Measurements from ENCODE around the gene CPAMD8. TPM values are rescaled to one million over a fixed set of nuclear protein-coding genes. Genes with fewer than 3 reads are reported as not detected.
"Not testable (repeated sequence)": the region's sequence is repeated elsewhere in the genome, so short reads cannot be mapped to it uniquely, and the experiment has no call there.

CPAMD8 gene
- total RNA-seq, 4 donors from 2014 or later = 2.8 to 18.3 (median 15.7) TPM

DNA sequence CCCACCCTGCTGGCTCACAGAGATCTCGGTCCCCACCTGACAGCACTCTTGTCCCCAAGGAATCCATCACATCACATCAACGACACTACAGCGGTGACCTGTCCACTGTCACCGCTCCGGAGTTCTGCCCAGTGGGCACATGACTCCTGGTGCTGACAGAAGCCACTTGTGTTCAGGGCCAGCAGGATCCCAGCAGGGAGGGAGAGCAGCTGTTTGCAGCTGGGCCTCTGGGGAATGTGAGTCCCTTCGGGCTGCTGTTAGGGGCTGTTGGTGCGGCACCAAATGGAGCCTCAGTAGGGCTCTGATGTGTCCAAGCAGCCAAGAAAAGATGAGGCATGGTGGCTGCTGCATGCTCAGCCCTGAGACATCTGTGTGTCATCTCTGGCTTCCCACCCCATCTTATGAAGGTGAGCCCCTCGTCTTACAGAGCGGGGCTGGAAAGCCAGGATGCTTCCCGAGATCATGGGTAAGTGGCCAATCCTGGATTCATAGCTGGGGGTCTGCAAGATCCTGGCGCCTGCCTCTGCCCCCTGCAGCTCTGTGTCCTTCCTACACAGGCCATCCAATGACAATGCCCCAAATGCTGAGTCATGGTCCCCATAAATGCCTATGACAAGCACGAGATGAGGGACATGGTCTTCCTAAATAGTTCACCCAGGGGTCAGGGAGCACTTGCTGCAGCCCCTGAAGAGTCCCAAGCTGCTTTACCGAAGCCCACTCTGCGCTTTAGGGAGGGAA is 81.8 kb downstream of the CPAMD8 start:
- no peak for TF ChIP-seq POLR2A (IDR thresholded peaks at IDR 0.05)
- Histone ChIP-seq H3K9me3 (no peaks in the 10 kb centered on the region), H3K27ac (no peak overlapping the region), H3K4me1 (no peaks in the 10 kb centered on the region), H3K27me3 (no peaks in the 10 kb centered on the region), H3K4me3 (no peak overlapping the region), H3K36me3 (no peaks in the 10 kb centered on the region)
- no peak for DNase-seq
- intact Hi-C loops (cut with DNase I; ENCODE audit: low total_unique reads) = no loop called here

DNA sequence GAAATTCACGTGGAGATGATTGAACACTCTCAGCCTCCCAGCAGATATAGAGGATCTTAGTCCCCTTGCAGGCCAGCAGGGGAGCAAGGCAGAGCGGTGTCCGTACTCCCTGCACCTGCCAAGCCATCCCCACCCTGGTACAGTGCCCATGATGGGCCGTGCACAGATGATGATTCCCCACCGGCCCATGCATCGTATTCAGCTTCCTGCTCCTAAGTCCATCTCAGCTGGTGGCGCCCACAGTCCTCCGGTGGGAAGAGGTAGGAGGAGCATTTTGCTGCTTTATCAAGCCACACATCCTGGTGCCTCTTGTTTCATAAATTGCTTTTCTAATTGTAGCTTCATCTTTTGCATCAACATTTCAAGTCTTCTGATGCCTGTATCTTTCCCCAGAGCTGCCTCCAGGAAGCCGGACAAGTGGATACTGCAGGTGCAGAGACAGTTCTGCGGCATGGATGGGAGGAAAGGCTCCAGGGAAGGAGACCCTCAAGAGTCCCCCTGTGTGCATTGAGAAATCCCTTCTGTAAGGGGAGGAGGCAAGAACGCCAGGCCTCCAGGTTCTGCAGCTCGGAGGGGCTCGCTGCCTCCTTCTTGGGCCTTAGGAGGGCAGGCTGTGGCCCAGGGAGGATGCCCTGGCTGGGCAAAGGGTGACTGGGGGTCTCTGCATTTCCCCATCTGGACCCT is 82.5 kb downstream of the CPAMD8 start:
- Histone ChIP-seq H3K4me1 (no peaks in the 10 kb centered on the region), H3K4me3 (no peak overlapping the region), H3K36me3 (no peaks in the 10 kb centered on the region), H3K27ac (no peak overlapping the region), H3K27me3 (no peaks in the 10 kb centered on the region), H3K9me3 (no peaks in the 10 kb centered on the region)
- DNase-seq = no peak
- no peak for TF ChIP-seq POLR2A (IDR thresholded peaks at IDR 0.05)
- TF ChIP-seq CTCF (IDR thresholded peaks at IDR 0.05) = no peak
- intact Hi-C loops (cut with DNase I; ENCODE audit: low total_unique reads) = no loop called here

- H3K9me3 ChIP-seq; H3K4me1 ChIP-seq; H3K4me3 ChIP-seq; H3K36me3 ChIP-seq; H3K27me3 ChIP-seq; intact Hi-C loops (cut with DNase I; ENCODE audit: low total_unique reads); DNase-seq; H3K27ac ChIP-seq: not testable (repeated sequence)
Measured at GRCh38 chr19:16943090-16943489, 83.5 kb downstream of the CPAMD8 start.

DNA sequence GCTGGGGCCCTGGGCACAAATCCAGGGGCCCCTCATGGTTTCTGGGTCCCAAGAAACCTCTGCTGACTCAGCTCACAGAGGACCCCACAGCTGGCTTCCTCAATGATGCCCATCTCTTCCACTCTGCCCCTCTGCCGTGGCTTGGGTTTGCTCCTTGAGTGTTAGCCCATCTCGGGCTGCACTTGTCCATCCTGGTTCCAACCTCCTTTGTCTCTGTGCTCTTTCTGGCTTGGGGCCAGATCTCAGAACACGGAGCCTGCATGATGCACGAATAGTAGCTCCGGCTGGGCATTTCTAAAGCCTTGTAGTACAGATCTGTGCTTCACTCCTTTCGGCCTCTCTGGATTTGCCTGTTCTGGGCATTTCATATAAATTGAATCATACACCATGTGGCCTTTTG is 84.0 kb downstream of the CPAMD8 start:
- H3K4me3 ChIP-seq = no peak overlapping the region
- DNase-seq = no peak
- TF ChIP-seq POLR2A (IDR thresholded peaks at IDR 0.05) (no peak), CTCF (IDR thresholded peaks at IDR 0.05) (no peak)
- H3K4me1 ChIP-seq = no peaks in the 10 kb centered on the region
- H3K36me3 ChIP-seq = no peaks in the 10 kb centered on the region
- H3K9me3 ChIP-seq = no peaks in the 10 kb centered on the region
- no peaks in the 10 kb centered on the region for H3K27me3 ChIP-seq
- no peak overlapping the region for H3K27ac ChIP-seq
- intact Hi-C loops (cut with DNase I; ENCODE audit: low total_unique reads) = no loop called here

DNA sequence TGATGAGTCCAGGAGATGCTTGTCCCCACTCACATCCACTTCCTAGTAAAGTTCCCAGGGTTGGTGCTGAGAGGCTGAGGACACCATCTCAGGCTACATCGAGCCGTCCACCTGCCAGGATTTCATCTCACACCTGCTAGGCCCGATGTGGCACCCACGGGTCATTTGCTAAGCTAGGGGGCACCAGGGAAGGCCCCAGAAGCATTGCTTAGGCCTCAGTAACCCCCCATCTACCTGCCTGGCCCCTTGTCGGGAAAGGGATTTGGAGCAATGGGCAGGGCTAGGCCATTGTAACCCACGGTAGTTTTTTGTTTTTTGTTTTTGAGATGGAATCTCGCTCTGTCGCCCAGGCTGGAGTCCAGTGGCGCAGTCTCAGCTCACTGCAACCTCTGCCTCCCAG is 86.0 kb downstream of the CPAMD8 start:
- no peak overlapping the region for H3K27ac ChIP-seq
- no peaks in the 10 kb centered on the region for H3K9me3 ChIP-seq
- TF ChIP-seq CTCF (IDR thresholded peaks at IDR 0.05) (no peak), POLR2A (IDR thresholded peaks at IDR 0.05) (no peak)
- no peaks in the 10 kb centered on the region for H3K4me1 ChIP-seq
- no peak overlapping the region for H3K4me3 ChIP-seq
- intact Hi-C loops (cut with DNase I; ENCODE audit: low total_unique reads) = no loop called here
- no peaks in the 10 kb centered on the region for H3K27me3 ChIP-seq
- no peaks in the 10 kb centered on the region for H3K36me3 ChIP-seq
- DNase-seq = no peak

DNA sequence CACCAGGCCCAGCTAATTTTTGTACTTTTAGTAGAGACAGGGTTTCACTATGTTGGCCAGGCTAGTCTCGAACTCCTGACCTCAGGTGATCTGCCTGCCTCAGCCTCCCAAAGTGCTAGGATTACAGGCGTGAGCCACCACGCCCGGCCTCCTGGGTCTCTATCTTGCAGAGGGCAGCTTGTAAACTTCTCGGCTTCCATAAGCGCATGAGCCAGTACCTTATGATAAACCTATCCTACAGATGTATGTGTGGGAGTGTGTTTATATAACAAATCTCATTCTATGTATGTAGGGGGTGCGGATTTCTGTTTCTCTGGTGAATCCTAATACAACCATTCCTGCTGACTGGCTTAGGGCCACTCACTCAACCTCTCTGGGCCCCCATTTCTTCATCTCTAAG is 86.5 kb downstream of the CPAMD8 start:
- DNase-seq; H3K27me3 ChIP-seq; H3K9me3 ChIP-seq; H3K4me1 ChIP-seq; H3K36me3 ChIP-seq; intact Hi-C loops (cut with DNase I; ENCODE audit: low total_unique reads); H3K4me3 ChIP-seq; H3K27ac ChIP-seq: not testable (repeated sequence)
